HG03354 (cell line): Measurements from ENCODE around the gene SARNP.

ENCODE experiments used
- ATAC-seq: cut with Tn5 transposase; IDR thresholded peaks from one replicate; pipeline ENCODE4 v1.9.1; 2021; ENCODE audit warnings: mild to moderate bottlenecking; ENCODE audit not compliant: unreplicated experiment, poor library complexity, severe bottlenecking

SARNP gene

GRCh38 chr12:55746174-55746912, 71.2 kb downstream of the SARNP start:
- no peak for ATAC-seq

GRCh38 chr12:55745361-55746173, 72.0 kb downstream of the SARNP start:
- no peak for ATAC-seq

- no peak for ATAC-seq
These were observed 73.0 kb downstream of the SARNP start for GRCh38 chr12:55744340-55745030.

GRCh38 chr12:55743406-55744339, 73.9 kb downstream of the SARNP start:
- ATAC-seq, result peak; percentile 49

GRCh38 chr12:55742719-55743405, 74.7 kb downstream of the SARNP start, which contains the start of gene GDF11:
TSS of gene GDF11 (plus strand) at chr12:55743122. CDS start at chr12:55743317, 195 bp downstream.
- ATAC-seq, result peak; percentile 32

- no peak for ATAC-seq
These were observed 75.4 kb downstream of the SARNP start for GRCh38 chr12:55741931-55742680.

- no peak for ATAC-seq
These were observed 78.5 kb downstream of the SARNP start for GRCh38 chr12:55739025-55739378.

- ATAC-seq, result peak; percentile 86
These were observed 79.2 kb downstream of the SARNP start for GRCh38 chr12:55738123-55739024.

- peak; percentile 13 for ATAC-seq
These were observed 79.9 kb downstream of the SARNP start for GRCh38 chr12:55737581-55738122.

- ATAC-seq, result peak; percentile 42
These were observed 80.5 kb downstream of the SARNP start for GRCh38 chr12:55736780-55737580.

- ATAC-seq, result no peak
These were observed 81.4 kb downstream of the SARNP start for GRCh38 chr12:55736076-55736475.

GRCh38 chr12:55734595-55734994, 82.9 kb downstream of the SARNP start:
- no peak for ATAC-seq

GRCh38 chr12:55733858-55734257, 83.7 kb downstream of the SARNP start:
- no peak for ATAC-seq

GRCh38 chr12:55733021-55733555, 84.4 kb downstream of the SARNP start:
- no peak for ATAC-seq

GRCh38 chr12:55732288-55732687, 85.2 kb downstream of the SARNP start:
- no peak for ATAC-seq
